ENCODE data around the gene FOXO6.
A peak's percentile ranks its signal among the peaks of the same experiment; 100 is the strongest.

Gene FOXO6

DNA sequence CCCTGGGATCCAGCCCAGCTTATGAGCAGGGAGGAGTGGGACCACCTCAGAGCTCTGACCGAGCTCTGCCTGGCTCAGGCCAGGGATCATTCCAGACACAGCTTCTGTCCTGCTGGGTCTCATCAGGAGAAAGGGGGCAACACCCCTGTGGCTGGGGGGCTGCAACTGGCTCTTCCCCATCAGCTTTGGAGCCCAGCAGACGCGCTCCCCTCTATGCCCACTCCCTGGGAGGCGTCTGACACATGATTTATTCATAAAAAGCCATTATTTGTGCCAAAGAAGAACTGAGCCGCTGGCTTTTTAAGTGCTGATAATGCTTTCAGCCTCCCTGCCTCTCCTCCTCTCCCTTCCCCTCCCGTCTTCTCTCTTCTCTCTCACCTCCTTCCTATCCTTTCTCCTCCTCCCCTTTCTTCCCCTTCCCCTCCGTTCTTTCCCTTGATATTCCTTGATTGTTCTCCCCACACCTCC, 25.0 kb downstream of the FOXO6 start:
- DNase-seq, result no peak

DNA sequence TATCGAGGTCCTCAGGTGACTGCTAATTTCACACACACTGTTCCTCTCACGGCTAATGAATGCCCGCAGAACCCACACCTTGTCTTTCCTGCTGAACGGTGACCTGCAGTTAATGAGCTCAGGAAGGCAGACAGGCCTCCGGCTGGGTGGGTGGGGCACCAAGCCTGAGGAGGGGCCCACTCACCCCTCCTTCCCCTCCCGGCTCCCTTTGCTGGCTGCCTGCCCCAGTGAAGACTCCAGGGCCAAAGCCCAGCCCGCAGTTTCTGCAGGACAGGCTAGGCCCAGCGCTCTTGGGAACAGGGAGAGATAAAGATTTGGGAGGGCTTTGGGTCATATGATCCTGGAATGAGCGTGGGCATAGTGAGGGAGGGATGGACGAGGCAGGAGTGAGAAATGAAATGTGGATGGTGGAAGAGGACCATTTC, 26.4 kb downstream of the FOXO6 start:
- peak; percentile 62 for DNase-seq

DNA sequence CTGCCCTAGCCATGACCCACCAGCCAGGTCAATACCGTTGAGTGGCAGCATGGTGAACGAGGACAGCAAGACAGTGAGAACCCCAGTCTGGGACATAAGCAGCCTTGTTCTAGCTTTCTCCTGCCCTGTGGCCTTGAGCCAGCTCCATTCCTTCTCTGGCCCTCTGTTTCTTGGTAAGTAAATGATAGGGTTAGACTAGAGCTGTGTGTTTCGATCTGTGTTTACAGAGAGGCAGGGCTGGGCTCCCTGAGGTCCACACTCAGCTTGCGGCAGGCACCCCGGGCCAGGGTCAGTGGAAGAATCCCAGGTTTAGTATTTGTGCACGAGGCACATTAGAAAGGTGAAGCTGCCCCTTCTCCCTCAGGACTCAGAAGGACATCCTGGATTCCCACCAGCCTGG, 27.3 kb downstream of the FOXO6 start:
- no peak for DNase-seq

DNA sequence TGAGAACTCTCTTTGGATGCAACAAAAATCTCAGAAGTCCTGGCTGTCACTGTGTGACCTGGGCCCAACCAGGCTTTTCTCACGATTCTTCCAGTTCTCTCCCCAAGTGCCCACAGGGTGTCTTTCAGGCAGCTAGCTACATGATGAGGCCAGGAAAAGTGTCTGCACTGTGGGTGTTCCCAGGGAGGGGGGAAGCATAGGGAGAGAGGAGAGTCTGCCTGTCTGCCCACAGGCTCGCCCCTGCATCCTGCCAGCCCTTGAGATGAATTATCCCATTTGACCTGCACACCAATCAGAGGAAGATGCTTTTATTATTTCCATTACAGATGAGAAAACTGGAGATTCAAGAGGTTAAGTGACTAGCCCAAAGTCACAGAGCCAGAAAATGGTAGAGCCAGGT, 27.8 kb downstream of the FOXO6 start:
- DNase-seq, result no peak

DNA sequence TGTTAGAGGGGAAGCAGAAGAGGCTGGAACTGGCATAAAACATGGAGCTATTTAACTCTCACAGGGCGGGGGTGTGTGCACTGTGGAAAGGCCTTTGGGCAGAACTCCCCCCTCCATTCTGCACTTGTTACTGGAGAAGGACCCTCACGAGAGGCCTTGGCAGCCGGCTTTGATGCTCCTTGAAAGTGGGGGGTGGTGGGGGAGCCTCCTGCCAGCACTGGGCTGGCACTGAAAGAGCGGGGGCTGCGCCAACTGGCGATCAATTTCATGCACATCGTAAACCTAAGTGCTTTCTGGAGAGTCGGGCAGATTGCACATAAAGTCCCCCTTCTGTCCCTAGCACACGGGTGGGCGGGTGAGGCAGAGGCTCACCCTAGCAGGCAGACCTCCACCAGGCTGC, 28.9 kb downstream of the FOXO6 start:
- DNase-seq, result no peak

DNA sequence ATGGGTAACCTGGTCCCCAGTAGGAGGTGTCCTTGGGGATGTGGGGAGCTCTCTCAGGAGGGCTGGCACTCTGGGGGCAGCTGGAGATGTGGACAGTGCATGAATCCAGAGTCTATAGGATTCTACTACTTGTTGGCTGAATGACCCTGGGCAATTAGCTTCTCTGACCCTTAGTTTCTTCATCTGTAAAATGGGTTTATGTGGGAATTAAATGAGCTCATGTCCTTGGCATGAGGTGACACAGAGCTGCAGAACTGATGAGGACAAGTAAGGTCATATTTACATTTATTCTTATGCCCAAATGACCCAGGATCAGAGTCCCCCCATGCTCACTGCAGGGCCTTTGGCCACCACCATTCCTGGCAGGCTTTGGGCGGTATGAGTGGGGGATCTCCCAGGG, 29.3 kb downstream of the FOXO6 start:
- no peak for DNase-seq

DNA sequence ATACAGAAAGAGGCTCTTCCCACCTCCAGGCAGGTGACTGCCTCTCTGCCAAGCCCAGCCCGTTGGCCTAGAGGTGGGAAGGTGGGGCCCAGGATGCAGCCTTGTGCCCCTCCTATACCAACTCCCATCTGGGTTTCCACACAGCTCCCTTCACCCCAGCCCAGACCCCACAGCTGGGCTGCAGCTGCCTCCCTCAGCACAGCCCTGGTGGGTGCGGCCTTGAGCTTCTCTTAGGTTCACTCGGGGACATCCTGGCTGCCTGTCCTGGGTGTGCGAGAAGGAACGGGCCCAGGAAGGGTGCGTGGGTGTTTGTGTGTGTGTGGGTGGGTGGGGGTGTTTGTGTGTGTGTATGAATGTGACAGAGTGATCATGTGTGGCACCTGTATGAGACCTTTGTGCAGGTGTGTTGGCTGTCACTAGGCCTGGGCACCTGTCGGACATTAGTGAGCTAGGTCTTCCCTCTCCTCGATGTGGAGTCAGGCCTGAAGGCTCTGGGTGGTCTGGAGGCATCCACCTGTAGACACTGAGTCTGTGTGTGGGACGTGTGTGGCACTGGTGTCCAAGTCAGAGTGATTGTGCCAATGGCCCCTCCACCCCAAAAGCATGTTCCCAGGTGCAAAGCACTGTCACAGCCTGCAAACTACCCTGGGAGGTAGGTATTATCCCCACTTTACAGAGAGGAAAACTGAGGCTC, 30.7 kb downstream of the FOXO6 start:
- DNase-seq, result no peak

DNA sequence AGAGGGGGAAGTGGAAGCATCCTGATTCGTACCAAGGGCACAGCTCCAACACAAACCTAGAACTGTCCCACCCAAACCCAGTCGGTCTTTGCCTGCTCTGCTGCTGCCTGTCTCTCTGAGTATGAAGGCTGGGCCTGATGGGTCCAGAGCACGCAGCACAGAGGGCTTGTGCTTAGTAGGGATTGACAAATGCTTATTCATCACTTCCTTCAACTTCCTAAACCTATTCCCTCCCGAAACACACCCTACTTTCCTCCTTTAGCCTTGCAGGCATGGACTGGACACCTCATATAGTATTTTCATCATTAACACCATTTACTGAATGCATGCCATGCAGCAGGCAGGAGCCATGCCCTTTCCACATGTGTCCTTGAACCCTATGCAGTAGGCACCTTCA, 31.3 kb downstream of the FOXO6 start:
- DNase-seq, result no peak

DNA sequence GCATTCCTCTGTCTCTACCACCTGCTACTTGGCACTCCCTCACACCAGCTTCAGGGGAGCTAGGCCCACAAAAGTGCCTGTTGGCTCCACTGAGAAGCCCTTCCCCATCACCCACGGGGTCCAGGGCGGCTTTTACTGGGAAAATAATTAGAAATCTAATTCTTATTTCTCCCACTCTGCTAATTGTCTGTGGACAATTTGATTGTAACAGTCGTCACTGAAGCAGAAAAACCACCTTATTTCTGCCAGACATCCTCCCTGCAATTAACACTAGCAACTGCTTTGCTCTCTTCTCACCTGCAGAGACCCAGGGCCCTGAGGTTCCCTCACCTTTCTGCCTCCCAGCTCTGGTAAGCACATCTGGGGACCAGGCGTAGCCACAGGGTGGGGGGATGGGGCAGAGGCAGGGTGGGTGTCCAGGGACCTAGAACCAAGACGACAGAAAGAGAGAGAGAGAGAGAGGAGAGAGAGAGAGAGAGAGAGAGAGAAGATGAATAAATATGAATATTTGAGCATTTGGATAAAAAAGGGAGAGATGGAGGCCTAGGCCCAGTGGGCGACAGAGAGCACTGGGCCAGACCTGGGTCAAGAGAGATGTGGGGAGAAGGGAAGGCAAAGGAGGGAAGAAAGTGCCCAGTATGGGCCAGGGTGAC, 32.6 kb downstream of the FOXO6 start:
- DNase-seq, result no peak

DNA sequence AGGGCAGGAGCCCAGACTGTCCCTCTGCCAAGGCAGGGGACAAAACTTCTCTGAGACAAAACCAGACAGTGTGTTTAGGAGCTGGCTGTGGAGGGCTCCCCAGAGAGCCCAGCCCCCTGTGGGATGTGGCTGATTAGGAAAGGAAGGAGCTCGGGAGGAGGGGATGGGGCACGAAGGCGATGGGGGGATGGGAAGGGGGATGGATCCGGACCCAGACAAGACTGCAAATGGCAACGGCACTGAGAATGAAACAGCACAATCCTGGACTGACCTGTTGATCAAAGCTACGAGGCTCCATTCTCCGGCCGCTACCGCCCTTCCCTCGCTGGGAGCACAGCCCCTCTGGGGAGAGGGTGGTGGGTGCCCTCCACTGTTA, 33.1 kb downstream of the FOXO6 start:
- no peak for DNase-seq

DNA sequence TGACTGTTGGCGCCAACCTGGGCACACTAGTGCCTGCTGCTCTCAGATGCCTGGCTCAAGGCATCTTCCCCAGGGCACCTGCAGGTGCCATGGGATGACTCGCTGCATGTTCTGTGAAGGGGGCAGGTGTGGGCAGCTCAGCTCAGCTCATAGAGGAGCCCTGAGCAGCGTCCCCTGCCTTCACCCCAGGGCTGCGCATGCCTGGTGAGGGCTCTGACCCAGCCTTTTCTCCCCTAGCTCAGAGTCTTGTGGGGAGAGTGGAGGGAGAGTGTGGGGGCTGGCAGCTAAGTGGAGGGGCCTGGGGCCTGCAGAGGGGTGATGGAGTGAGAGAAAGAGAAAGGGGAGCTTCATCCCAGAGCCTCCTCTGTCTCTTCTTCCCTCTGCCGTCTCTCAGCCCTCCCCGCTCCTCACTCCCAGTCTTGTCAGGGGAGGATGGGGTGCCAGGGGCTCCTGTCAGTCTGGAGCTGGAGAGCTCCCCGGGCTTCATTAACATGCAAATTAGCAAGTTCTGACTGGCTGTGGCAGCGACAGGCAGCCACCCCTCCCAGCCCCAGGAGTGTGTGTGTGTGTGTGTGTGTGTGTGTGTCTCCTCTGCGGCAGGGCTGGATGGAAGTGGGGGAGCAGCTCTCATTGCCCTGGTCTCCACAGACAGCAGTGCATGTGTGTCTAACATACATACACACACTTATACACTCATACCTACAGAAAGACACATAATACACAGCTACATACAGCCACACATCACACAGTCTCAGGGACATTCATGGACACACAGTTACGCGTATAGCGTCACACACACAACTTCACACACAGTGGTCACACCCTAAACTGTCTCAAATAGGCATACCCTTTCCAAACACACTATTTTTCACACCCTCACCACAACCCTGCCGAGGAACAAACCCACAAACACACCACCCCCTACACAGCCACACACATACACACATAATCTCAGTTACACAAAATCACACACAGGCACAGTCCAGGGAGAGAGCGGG, 34.0 kb downstream of the FOXO6 start:
- peak; percentile 20 for DNase-seq

DNA sequence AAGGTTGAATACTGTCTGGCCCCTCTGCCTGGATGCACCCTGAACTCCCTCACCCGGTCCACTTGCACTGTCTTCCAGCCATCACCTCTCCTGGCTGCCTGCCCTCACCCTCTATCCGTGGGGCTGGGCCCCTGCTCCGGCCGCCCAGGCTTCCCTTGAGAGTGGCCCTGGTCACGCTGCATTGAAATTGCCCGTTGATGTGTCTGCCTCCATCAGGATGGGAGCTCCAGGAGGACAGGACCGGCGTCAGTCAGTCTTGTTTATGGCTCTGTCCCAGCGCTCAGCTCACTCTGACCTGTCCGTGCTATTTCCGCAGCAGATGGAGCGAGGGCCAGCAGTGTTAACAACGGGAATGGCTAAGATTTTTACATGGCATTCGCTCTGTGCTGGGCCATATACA, 34.9 kb downstream of the FOXO6 start:
- DNase-seq, result no peak

DNA sequence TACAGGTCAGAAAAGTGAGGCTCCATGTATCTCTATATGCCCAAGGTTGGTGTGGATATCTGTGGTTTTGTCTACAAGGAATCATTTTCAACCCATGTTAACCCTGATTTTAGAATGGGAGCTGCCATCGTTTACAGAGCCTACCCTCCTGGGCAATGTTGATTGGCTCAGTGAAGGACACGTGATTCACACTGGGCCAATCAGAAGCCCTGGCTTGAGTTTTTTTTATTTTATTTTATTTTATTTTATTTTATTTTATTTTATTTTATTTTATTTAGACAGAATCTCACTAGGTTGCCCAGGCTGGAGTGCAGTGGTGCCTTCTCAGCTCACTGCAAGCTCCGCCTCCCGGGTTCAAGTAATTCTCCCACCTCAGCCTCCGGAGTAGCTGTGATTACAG, 35.8 kb downstream of the FOXO6 start:
- DNase-seq, result no peak

DNA sequence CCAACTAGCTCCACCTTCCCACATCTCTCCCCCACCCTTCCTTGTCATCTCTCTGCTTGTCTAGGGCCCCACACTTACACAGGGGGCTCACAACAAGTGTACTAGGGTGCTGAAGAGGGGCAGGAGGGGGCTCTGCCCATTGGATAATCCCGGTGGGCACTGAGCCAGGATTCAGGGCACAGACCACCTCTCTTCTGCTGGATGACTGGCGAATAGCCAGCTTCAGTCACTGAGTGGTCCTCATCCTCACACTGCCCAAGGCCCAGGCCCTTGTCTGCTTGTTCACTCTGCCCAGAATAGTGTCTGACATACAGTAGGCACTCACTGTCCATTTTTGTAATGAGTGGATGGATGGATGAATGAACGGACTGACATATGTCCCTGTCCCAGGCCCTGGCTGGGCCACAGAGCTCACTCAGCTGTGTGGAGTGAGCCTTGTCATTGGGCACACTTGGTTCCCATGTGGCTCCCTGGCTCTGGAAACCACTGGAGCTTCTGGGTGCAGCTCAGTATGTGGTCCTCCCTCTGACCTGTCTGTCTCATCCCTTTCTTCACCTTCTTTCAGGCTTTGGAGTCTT, 36.6 kb downstream of the FOXO6 start:
- DNase-seq, result no peak

DNA sequence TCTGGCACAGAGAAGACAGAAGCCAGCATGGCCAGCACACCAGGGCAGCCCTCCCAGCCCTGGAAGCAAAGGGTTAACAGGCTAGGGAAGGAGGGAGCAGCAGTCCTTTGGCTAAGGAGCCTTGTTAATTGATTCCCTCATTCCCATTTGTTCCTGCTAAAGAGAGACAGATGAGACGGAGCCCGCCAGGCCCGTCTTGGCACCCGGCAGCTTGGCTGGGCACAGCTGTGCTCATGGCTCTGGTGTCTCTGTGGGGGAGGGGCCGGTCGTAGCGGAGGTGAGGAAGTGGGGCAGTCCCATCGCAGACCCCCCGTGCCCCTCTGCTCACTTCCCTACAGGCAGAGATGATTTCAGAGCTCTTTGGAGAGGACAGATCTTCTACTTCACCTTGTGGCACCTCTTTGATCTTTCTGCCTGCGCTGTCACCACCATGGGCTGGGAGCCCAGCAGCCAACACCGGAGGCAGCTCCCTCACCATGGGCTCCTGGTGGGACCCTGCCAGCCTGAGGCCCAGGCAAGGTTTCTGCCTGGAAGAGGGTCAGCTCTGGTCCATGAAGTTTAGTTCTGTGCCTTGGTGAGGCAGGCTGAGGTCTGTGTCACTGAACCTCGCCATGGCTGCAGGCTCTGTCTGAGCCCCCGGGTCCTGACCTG, 38.0 kb downstream of the FOXO6 start:
- no peak for DNase-seq

DNA sequence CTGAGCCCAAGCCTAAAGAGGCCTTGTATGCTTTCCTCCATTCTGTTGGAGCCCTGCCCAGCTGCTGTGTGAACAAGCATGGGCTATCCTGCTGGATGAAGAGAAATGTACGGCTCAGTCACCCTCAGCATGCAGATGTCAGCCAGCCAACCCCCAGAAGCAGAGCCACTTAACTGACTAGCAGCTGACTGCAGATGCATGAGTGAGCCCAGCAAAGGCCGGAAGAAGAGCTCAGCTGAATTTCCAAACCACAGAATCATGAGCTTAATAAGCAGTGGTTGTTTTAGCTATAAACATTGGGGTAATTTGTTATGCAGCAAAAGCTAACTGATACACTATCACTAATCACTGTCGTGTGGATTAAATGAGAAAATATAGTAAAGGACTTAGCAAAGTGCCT, 39.0 kb downstream of the FOXO6 start:
- no peak for DNase-seq

DNA sequence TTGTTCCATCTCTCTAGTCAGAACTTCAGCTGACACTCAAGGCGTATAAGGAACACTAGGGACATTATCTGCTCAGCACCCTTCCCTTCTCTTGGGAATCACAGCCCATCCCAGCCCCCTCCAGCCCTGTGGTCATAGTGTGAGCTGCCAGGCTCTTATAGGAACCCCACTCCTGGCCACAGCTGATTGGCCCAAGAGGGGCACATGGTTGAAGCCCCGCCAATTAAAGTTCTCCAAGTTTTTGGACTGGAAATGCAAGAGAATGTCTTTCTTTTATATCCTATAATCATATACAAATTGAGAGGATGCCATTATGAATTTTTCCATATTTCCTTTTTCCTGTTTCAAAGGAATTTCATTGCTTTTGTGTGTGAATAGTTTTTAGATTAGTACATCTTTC, 40.7 kb downstream of the FOXO6 start:
- no peak for DNase-seq

DNA sequence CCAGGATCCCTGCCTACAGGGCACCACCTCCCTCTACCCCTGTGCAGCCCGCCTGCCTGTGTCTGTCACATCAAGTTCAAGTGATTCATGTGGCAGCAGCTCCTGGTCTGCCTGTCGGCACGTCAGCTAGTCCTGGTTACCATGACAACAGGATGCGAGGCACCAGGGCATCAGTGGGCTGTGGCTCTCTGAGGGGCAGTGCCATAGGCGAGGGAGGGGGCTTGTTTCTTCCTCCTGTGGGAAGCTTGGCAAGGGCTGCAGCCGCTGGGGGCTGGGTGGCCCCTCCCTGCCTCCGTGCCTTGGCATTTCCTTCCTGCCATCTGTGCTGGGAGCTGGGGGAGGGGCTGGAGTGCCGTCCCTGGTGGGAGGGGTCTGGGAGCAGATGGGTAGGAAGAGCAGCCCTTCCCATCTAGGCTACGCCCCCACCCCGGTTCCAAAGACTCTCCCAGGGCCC, 43.1 kb downstream of the FOXO6 start:
- peak; percentile 51 for DNase-seq

DNA sequence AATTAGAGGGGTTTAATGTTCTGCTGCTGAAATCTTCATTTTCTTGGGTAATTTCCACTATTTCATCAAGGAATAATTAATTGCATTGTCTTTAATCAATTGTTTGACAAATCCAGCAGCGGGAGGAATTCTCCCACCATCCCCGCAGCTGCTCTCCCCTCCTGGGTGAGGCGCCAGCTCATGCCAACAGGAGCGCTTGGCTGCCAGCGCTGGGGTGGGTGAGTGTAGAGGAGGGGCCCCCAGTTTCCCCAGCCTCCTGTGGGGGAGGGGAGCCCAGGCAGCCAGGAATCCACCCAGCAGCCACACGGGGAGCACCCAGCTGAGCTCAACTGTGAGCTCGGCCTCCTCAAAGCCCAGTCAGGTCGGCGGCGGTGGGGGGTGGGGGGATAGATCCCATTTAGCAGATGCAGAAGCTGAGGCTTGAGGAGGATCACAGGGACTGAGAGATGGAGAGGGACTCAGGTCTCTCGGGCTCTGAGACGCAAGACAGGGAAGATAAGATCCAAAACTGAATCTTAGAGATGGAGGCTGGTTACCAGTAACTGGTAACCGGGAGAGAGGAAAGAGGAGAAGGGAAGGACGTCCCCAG, 46.5 kb downstream of the FOXO6 start:
- no peak for DNase-seq

DNA sequence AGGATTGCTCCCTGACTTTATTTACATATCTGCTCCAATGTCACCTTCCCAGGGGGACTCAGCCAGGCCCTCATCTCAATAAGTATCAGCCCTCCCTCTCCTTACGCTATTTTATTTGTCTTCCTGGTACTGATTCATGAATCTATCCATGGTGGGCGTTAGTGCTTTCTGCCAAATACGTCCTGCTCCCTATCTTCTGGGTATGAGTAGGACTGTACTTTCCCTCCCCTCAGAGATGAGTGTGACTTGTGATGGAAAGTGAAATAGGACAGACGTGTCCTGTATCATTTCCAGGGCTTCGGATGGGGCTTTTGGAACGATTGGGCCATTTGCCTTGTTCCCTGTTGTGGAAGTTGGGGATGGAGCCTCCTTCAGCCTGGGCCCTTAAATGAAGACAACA, 47.5 kb downstream of the FOXO6 start:
- no peak for DNase-seq

DNA sequence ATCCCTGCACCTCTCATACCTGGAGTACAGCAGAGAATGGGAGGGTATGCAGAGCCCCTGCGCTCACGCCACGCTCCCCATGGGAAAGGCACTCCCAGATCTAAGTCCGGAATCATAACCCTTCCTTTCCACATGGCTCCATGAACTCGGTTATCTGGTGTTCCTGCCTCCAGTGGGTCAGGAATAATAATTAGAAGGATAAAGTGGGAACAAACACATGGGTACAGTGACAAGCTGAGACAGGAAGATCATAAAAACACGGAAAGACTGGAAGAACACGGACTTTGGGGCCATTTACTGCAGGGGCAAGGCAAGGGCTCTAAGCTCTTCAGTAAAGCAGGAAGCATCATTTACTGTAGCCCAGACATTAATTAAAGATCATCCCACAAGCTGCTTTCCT, 48.6 kb downstream of the FOXO6 start:
- no peak for DNase-seq

DNA sequence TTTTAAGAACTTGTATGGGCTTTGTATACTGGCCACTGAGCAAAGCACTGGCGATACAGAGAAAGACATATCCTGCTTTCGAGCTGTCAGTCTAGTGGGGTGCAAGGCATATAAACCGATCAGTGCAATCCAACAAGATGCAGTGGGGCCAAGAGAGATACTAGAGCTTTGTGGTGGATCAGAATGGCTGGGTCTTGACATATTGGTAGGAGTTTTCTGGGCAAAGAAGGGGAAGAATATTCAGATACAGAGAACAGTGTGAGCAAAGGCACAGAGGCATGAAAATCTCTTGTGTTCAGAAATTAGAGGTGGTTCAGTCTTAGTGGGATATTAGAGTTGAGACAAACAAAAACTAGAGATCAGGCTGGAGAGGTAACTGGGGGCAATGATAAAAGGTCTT, 49.2 kb downstream of the FOXO6 start:
- DNase-seq, result no peak
